ENCODE data around the gene PCDHGC3.

Gene PCDHGC3

GRCh38 chr5:141512390-141512910 is 36.7 kb downstream of the PCDHGC3 start:
- TF ChIP-seq, protein P1, sequence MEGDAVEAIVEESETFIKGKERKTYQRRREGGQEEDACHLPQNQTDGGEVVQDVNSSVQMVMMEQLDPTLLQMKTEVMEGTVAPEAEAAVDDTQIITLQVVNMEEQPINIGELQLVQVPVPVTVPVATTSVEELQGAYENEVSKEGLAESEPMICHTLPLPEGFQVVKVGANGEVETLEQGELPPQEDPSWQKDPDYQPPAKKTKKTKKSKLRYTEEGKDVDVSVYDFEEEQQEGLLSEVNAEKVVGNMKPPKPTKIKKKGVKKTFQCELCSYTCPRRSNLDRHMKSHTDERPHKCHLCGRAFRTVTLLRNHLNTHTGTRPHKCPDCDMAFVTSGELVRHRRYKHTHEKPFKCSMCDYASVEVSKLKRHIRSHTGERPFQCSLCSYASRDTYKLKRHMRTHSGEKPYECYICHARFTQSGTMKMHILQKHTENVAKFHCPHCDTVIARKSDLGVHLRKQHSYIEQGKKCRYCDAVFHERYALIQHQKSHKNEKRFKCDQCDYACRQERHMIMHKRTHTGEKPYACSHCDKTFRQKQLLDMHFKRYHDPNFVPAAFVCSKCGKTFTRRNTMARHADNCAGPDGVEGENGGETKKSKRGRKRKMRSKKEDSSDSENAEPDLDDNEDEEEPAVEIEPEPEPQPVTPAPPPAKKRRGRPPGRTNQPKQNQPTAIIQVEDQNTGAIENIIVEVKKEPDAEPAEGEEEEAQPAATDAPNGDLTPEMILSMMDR (IDR thresholded peaks at IDR 0.05; ENCODE audit: control insufficient read depth, insufficient read depth, low read depth, low read length, missing control alignments): peak; percentile 93
- no peak for DNase-seq (ENCODE audit: low read depth)
- peak overlapping the region; percentile 12 for H3K4me3 ChIP-seq (ENCODE audit: control insufficient read depth, low read depth, low read length)

DNA sequence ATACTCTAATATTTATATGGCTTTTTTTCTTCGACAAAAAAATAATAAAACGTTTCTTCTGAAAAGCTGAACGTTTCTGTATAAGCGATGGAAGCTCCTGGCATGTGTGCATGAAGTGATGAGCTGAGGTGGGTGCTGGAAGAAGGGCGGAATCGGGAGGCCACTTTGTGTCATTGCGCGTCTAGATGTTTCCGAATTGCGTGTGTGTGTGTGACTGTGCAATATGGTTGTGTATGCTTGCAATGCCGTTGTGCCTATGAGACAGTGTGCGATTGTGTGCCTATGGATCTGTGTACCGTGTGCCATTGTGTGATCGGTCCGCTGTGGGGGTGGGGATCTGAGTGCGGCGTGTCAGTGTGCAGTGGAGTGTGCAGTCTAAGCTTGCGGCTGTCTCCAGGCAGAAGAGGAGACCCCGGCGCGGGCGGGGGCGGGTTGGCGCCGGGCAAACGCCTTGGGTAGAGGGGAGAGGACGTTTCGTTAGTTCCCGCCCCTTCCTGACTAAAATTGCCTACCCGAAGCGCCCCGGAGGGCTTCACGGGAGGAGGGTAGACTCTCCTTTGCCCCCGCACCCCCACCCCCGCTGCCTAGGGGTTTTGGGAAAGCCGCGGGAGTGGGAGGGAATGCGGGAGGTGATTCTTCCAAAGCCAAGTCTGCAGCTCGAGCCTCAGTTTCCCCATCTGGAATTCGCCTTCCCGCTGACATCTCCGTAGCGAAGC is 37.3 kb downstream of the PCDHGC3 start:
- H3K4me3 ChIP-seq (ENCODE audit: control insufficient read depth, low read depth, low read length): peak overlapping the region; percentile 34
- TF ChIP-seq, protein P1 (IDR thresholded peaks at IDR 0.05; ENCODE audit: control insufficient read depth, insufficient read depth, low read depth, low read length, missing control alignments): no peak
- no peak for DNase-seq (ENCODE audit: low read depth)

- peak; percentile 76 for DNase-seq (ENCODE audit: low read depth)
- H3K4me3 ChIP-seq (ENCODE audit: control insufficient read depth, low read depth, low read length): peak overlapping the region; percentile 34
- TF ChIP-seq, protein P1 (IDR thresholded peaks at IDR 0.05; ENCODE audit: control insufficient read depth, insufficient read depth, low read depth, low read length, missing control alignments): no peak
Observed at GRCh38 chr5:141513627-141514329, 38.0 kb downstream of the PCDHGC3 start.

- TF ChIP-seq, protein P1 (IDR thresholded peaks at IDR 0.05; ENCODE audit: control insufficient read depth, insufficient read depth, low read depth, low read length, missing control alignments): no peak
- DNase-seq (ENCODE audit: low read depth): no peak
- H3K4me3 ChIP-seq (ENCODE audit: control insufficient read depth, low read depth, low read length): peak overlapping the region; percentile 34
Observed at GRCh38 chr5:141514330-141515133, 38.8 kb downstream of the PCDHGC3 start.

- no peak overlapping the region for H3K4me3 ChIP-seq (ENCODE audit: control insufficient read depth, low read depth, low read length)
- DNase-seq (ENCODE audit: low read depth): no peak
- TF ChIP-seq, protein P1 (IDR thresholded peaks at IDR 0.05; ENCODE audit: control insufficient read depth, insufficient read depth, low read depth, low read length, missing control alignments): no peak
Observed at GRCh38 chr5:141515141-141515540, 39.4 kb downstream of the PCDHGC3 start.

DNA sequence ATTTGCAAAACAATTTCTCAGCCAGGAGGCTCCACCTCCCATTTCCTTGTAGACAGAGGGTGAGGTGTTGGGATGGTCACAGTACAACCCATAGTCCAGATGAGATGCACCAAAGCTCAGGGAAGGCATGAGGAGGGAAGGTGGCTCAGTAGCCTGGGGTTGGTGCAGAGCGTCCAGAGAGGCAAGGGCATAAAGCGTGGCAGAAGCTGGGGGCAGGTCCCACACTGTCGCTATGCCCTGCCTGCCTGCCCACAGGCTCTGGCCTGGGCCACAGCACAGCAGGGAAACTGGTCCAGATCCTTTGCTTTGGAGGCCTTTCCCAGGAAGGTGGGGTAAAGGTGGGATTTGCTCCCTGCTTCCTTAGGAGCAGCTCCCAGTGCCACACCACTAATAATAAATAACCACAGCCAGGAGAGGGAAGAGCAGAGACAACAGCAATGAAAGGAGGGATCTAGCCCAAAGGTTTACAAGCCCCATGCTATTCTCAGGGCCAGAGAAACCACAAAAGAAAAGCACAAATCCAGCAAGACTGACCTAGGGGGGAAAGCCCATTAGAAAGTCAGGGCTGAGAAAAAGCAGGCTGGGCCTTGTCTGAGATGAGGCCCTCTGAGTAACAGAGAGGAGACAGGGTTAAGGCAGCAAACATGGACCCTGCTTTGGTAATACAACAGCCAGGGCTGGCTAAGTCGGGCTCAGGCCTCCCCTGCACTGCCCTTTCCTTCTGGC is 40.3 kb downstream of the PCDHGC3 start:
- TF ChIP-seq, protein P1 (IDR thresholded peaks at IDR 0.05; ENCODE audit: control insufficient read depth, insufficient read depth, low read depth, low read length, missing control alignments): no peak
- no peak overlapping the region for H3K4me3 ChIP-seq (ENCODE audit: control insufficient read depth, low read depth, low read length)
- DNase-seq (ENCODE audit: low read depth): no peak
